HEK293 (cell line): ENCODE data around the gene CLCA1.

Experiments
- CTCF ChIP-seq: fragments of 450-650 bp; formaldehyde crosslinking; IDR thresholded peaks from 2 replicates; pipeline ENCODE4 v1.5.1; 2016; ENCODE audit warnings: missing biosample characterization, missing genetic modification characterization
- PBX3 ChIP-seq: sonication (generic); formaldehyde crosslinking; IDR thresholded peaks from 2 replicates; pipeline ENCODE4 v1.8.1; 2022; ENCODE audit warnings: mild to moderate bottlenecking, moderate library complexity, missing genetic modification reagents
- REST ChIP-seq: fragments of 450-650 bp; formaldehyde crosslinking; IDR thresholded peaks from 2 replicates; pipeline ENCODE4 v1.5.1; 2016; ENCODE audit warnings: missing biosample characterization, missing genetic modification characterization
- SCRT1 ChIP-seq: fragments of 450-650 bp; formaldehyde crosslinking; IDR thresholded peaks from 2 replicates; pipeline ENCODE4 v1.5.1; 2016; ENCODE audit warnings: missing biosample characterization, missing genetic modification characterization, borderline replicate concordance
- ZBTB26 ChIP-seq: fragments of 450-650 bp; formaldehyde crosslinking; optimal IDR thresholded peaks from 2 replicates; pipeline ENCODE3; 2016; ENCODE audit warnings: missing biosample characterization, mild to moderate bottlenecking, missing genetic modification characterization
- ZNF274 ChIP-seq, 2 experiments: fragments of 200-500 bp in 1 of 2; fragments of 450-650 bp in 1 of 2; sonication (Bioruptor generic) in 1 of 2; formaldehyde crosslinking in 1 of 2; IDR thresholded peaks; 2 replicates each; pipeline versions ENCODE4 v1.5.1 to v1.6.1; 2014 to 2016; ENCODE audit warnings: borderline replicate concordance in 1 of 2, inconsistent platforms in 1 of 2, low read length in 1 of 2, missing biosample characterization in 1 of 2, missing genetic modification characterization in 1 of 2
- ZNF600 ChIP-seq: fragments of 450-650 bp; formaldehyde crosslinking; IDR thresholded peaks from 2 replicates; pipeline ENCODE4 v1.5.1; 2016; ENCODE audit warnings: missing biosample characterization, missing genetic modification characterization
- ZNF621 ChIP-seq: fragments of 450-650 bp; formaldehyde crosslinking; IDR thresholded peaks from 2 replicates; pipeline ENCODE4 v1.5.1; 2017; ENCODE audit warnings: missing biosample characterization, missing genetic modification characterization

- TF ChIP-seq ZBTB26 (tag by site-specific recombination) (no peak), REST (tag by site-specific recombination) (no peak), CTCF (tag by site-specific recombination) (no peak), ZNF600 (tag by site-specific recombination) (no peak), SCRT1 (no peak), ZNF621 (tag by site-specific recombination) (no peak), ZNF274 (IDR thresholded peaks at IDR 0.05; ENCODE audit: low read length) (no peak), ZNF274 (tag by site-specific recombination; IDR thresholded peaks at IDR 0.05; ENCODE audit: borderline replicate concordance) (no peak), PBX3 (no peak)
Measured at GRCh38 chr1:86435327-86435726, 33.4 kb upstream of the CLCA1 start.
